HL-60/S4 treated with phorbol 12-myristate 13-acetate at 8.2 ng/mL for 4 days and 3 days (cell line): ENCODE measurements around the gene HPCAL1.

Source experiments
- in situ Hi-C: fragments of 300-500 bp; cut with MboI; formaldehyde crosslinking; loops from 2 replicates; pipeline ENCODE4 v1.15.0; 2022; ENCODE audit warnings: low sequenced_read_pairs

The HPCAL1 gene

GRCh38 chr2:10402653-10403215 lies 100.0 kb downstream of the HPCAL1 start:
- in situ Hi-C loops, result loop anchor here (25.0 kb wide), 1 partner anchor 265 kb away; no protein-coding TSS in a partner anchor

GRCh38 chr2:10404324-10405143 lies 101.8 kb downstream of the HPCAL1 start:
- in situ Hi-C loops, result loop anchor here (25.0 kb wide), 1 partner anchor 267 kb away; no protein-coding TSS in a partner anchor

- in situ Hi-C loops, result loop anchor here (25.0 kb wide), 1 partner anchor 268 kb away; no protein-coding TSS in a partner anchor
Observed at GRCh38 chr2:10405448-10405847, 102.7 kb downstream of the HPCAL1 start.

GRCh38 chr2:10406016-10406415 lies 103.3 kb downstream of the HPCAL1 start:
- in situ Hi-C loops, result loop anchor here (25.0 kb wide), 1 partner anchor 269 kb away; no protein-coding TSS in a partner anchor

- in situ Hi-C loops, result loop anchor here (25.0 kb wide), 1 partner anchor 269 kb away; no protein-coding TSS in a partner anchor
Observed at GRCh38 chr2:10406491-10407188, 103.9 kb downstream of the HPCAL1 start.

GRCh38 chr2:10407432-10407831 lies 104.7 kb downstream of the HPCAL1 start:
- in situ Hi-C loops, result loop anchor here (25.0 kb wide), 1 partner anchor 270 kb away; no protein-coding TSS in a partner anchor

GRCh38 chr2:10407841-10408648 lies 105.3 kb downstream of the HPCAL1 start:
- in situ Hi-C loops, result loop anchor here (25.0 kb wide), 1 partner anchor 271 kb away; no protein-coding TSS in a partner anchor

GRCh38 chr2:10408649-10409579 lies 106.2 kb downstream of the HPCAL1 start:
- in situ Hi-C loops, result loop anchor here (25.0 kb wide), 1 partner anchor 272 kb away; no protein-coding TSS in a partner anchor

GRCh38 chr2:10410001-10410822 lies 107.5 kb downstream of the HPCAL1 start:
- in situ Hi-C loops, result loop anchor here (25.0 kb wide), 1 partner anchor 273 kb away; no protein-coding TSS in a partner anchor

- in situ Hi-C loops, result loop anchor here (25.0 kb wide), 1 partner anchor 274 kb away; no protein-coding TSS in a partner anchor
Observed at GRCh38 chr2:10410823-10411437, 108.2 kb downstream of the HPCAL1 start.

GRCh38 chr2:10411557-10411956 lies 108.9 kb downstream of the HPCAL1 start:
- in situ Hi-C loops, result loop anchor here (25.0 kb wide), 1 partner anchor 274 kb away; no protein-coding TSS in a partner anchor

- in situ Hi-C loops, result loop anchor here (25.0 kb wide), 1 partner anchor 275 kb away; no protein-coding TSS in a partner anchor
Observed at GRCh38 chr2:10412380-10412779, 109.7 kb downstream of the HPCAL1 start.

- in situ Hi-C loops, result loop anchor here (25.0 kb wide), 1 partner anchor 276 kb away; no protein-coding TSS in a partner anchor
Observed at GRCh38 chr2:10413503-10413902, 110.8 kb downstream of the HPCAL1 start.

GRCh38 chr2:10413991-10414451 lies 111.3 kb downstream of the HPCAL1 start:
- in situ Hi-C loops, result loop anchor here (25.0 kb wide), 1 partner anchor 277 kb away; no protein-coding TSS in a partner anchor

- in situ Hi-C loops, result loop anchor here (25.0 kb wide), 1 partner anchor 277 kb away; no protein-coding TSS in a partner anchor
Observed at GRCh38 chr2:10414591-10414990, 111.9 kb downstream of the HPCAL1 start.

- in situ Hi-C loops, result loop anchor here (25.0 kb wide), 1 partner anchor 278 kb away; no protein-coding TSS in a partner anchor
Observed at GRCh38 chr2:10415048-10415447, 112.3 kb downstream of the HPCAL1 start.

- in situ Hi-C loops, result loop anchor here (25.0 kb wide), 1 partner anchor 278 kb away; no protein-coding TSS in a partner anchor
Observed at GRCh38 chr2:10415640-10416039, 112.9 kb downstream of the HPCAL1 start.
